HCT116 (cell line): ENCODE measurements around the gene RPL10.

Experiments
- CTCF ChIP-seq, 3 experiments: fragments of 200-600 bp in 1 of 3; sonication (generic) in 1 of 3; IDR thresholded peaks in 2 of 3; conservative IDR thresholded peaks in 1 of 3; 2 replicates each; pipeline ENCODE4 v1.5.1; 2012 to 2017; ENCODE audit warnings: low read depth in 2 of 3, low read length in 2 of 3, antibody characterized with exemption in 1 of 3, borderline replicate concordance in 1 of 3, control low read depth in 1 of 3, mild to moderate bottlenecking in 1 of 3, mixed read lengths in 1 of 3, mixed run types in 1 of 3, moderate library complexity in 1 of 3; ENCODE audit not compliant: insufficient read depth in 1 of 3
- EZH2 ChIP-seq: fragments of 200-600 bp; sonication (generic); IDR thresholded peaks from 2 replicates; pipeline ENCODE4 v1.6.1; 2017; ENCODE audit warnings: antibody characterized with exemption, mixed run types
- EZH2phosphoT487 ChIP-seq: fragments of 200-600 bp; IDR thresholded peaks from 2 replicates; pipeline ENCODE4 v1.6.1; 2018; ENCODE audit warnings: antibody characterized with exemption, borderline replicate concordance
- POLR2A ChIP-seq: IDR thresholded peaks from 2 replicates; pipeline ENCODE4 v1.7.0; 2011; ENCODE audit warnings: borderline replicate concordance; ENCODE audit not compliant: insufficient read depth, insufficient read length; ENCODE audit errors: extremely low read depth
- SP1 ChIP-seq: IDR thresholded peaks from 2 replicates; pipeline ENCODE4 v1.6.1; 2012; ENCODE audit warnings: low read depth
- SRF ChIP-seq: IDR thresholded peaks from 2 replicates; pipeline ENCODE4 v1.6.1; 2012; ENCODE audit warnings: low read depth
- TCF7L2 ChIP-seq: IDR thresholded peaks from 2 replicates; pipeline ENCODE4 v1.7.0; 2011; ENCODE audit warnings: borderline replicate concordance, inconsistent platforms; ENCODE audit not compliant: insufficient read depth, insufficient read length; ENCODE audit errors: extremely low read depth
- ZFX ChIP-seq: fragments of 450-650 bp; IDR thresholded peaks from 2 replicates; pipeline ENCODE4 v1.6.1; 2017
- TF ChIP-seq, protein P1 (sequence below): IDR thresholded peaks from 2 replicates; pipeline ENCODE4 v1.6.1; 2011; ENCODE audit warnings: mild to moderate bottlenecking, low read length, moderate library complexity; ENCODE audit not compliant: insufficient replicate concordance; ENCODE audit errors: extremely low read depth

DNA sequence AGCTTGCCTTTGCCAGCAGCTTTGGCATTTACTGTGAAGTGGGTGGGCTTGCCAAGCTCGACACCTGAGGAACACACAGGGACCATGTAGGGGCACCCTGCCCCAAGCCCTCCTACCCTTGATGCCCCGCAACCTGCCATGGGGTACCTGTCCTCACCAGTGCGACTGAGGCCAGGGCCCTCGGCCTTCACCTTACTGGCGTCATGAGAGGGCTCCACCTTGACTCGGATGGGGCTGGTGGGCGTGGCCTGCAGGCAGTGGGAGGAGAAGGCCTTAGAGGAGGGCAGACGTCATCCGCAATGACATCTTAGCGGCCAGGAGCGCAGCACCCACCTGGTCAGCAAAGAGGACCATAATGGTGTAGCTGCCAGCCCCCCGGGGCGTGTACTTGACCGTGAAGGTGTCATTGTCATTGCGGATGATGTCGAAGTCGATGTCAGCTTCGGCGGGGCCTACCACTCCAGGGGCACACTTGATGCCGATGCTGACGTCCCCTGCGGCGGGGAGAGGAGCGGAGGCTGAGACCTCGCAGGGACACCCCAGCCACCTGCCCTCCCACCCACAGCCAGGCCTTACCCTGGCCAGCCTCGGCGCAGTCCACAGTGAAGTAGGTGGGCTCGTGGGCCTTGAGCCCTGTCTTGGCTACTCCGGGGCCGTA, 36.0 kb upstream of the RPL10 start:
- TF ChIP-seq CTCF (IDR thresholded peaks at IDR 0.05 in 2 of 3, conservative IDR thresholded peaks at IDR 0.05 in 1 of 3; ENCODE audit: borderline replicate concordance in 1 of 3, insufficient read depth in 1 of 3, low read depth in 2 of 3, low read length in 2 of 3) (no peak), TCF7L2 (no peak), EZH2 (no peak), SP1 (no peak), SRF (no peak), POLR2A (no peak), ZFX (no peak), EZH2phosphoT487 (no peak)
- TF ChIP-seq, protein P1, sequence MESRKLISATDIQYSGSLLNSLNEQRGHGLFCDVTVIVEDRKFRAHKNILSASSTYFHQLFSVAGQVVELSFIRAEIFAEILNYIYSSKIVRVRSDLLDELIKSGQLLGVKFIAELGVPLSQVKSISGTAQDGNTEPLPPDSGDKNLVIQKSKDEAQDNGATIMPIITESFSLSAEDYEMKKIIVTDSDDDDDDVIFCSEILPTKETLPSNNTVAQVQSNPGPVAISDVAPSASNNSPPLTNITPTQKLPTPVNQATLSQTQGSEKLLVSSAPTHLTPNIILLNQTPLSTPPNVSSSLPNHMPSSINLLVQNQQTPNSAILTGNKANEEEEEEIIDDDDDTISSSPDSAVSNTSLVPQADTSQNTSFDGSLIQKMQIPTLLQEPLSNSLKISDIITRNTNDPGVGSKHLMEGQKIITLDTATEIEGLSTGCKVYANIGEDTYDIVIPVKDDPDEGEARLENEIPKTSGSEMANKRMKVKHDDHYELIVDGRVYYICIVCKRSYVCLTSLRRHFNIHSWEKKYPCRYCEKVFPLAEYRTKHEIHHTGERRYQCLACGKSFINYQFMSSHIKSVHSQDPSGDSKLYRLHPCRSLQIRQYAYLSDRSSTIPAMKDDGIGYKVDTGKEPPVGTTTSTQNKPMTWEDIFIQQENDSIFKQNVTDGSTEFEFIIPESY: no peak
